Measurements from ENCODE around the gene C10orf71.

The C10orf71 gene

DNA sequence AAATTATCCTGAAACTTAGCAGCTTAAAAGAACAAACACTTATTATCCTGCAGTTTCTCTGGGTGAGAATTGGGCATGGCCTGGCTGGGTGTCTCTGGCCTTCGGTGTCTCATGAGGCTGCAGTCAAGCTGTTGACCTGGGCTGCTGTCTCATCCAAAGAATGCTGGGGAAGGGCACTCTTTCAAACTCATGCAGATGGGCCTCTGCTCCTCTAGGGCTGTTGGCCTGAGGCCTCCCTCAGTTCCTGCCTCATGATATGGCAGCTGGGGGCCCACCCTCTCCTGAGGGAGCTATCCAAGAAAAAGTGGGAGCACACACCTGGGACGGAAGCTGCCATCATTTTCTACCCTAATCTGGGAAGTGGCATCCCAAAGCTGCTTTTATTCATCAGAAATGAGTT is 53.4 kb downstream of the C10orf71 start:
- TF ChIP-seq, protein P1, sequence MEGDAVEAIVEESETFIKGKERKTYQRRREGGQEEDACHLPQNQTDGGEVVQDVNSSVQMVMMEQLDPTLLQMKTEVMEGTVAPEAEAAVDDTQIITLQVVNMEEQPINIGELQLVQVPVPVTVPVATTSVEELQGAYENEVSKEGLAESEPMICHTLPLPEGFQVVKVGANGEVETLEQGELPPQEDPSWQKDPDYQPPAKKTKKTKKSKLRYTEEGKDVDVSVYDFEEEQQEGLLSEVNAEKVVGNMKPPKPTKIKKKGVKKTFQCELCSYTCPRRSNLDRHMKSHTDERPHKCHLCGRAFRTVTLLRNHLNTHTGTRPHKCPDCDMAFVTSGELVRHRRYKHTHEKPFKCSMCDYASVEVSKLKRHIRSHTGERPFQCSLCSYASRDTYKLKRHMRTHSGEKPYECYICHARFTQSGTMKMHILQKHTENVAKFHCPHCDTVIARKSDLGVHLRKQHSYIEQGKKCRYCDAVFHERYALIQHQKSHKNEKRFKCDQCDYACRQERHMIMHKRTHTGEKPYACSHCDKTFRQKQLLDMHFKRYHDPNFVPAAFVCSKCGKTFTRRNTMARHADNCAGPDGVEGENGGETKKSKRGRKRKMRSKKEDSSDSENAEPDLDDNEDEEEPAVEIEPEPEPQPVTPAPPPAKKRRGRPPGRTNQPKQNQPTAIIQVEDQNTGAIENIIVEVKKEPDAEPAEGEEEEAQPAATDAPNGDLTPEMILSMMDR (conservative IDR thresholded peaks at IDR 0.05; ENCODE audit: low read length): no peak
- DNase-seq (ENCODE audit: low read depth): no peak
- no peak overlapping the region for H3K4me3 ChIP-seq (ENCODE audit: low read length)

DNA sequence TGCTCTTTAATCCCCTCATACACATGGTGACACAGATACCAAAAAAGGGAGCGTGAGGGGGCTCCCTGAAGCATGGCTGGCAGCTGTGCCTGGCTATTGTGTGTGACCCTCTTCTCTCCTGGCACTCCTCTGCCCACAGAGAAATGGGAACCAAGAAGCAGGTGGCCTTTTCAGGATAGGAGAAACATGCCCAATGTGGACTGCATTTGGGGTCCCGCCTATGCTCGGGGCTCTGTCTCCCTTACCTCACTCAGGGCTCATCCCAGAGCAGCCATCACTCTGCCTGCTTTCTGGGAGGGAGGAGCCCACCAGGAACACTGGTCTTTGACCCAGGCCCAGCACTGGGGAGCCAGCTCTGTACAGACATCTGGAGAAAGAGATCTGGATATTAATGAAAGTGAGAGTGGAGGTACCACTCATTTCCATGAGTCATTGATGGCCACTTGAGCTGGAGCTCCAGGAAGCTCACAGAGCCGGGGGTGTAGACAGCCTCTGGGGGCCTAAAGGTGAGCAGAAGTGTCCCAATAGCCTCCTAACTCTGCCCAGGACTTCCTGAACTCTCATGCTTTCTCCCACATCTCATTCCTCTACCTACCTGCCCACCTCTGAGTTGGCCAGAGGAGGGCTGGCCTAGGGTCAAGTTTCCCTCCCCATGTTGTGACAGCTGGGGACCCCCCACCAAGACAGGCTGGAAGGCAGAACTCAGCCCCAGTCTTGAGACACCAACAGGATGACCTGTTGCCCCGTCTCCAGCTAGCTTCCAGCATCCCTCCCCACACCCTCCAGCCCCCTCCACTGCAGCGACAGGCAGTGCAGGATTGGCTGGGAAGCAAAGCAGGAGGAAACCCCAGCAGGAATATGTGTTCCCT is 54.3 kb downstream of the C10orf71 start:
- TF ChIP-seq, protein P1 (conservative IDR thresholded peaks at IDR 0.05; ENCODE audit: low read length): no peak
- no peak for DNase-seq (ENCODE audit: low read depth)
- H3K4me3 ChIP-seq (ENCODE audit: low read length): no peak overlapping the region

- H3K4me3 ChIP-seq (ENCODE audit: low read length): no peak overlapping the region
- TF ChIP-seq, protein P1 (conservative IDR thresholded peaks at IDR 0.05; ENCODE audit: low read length): no peak
- DNase-seq (ENCODE audit: low read depth): no peak
Measured at GRCh38 chr10:49353895-49354566, 55.1 kb downstream of the C10orf71 start.

DNA sequence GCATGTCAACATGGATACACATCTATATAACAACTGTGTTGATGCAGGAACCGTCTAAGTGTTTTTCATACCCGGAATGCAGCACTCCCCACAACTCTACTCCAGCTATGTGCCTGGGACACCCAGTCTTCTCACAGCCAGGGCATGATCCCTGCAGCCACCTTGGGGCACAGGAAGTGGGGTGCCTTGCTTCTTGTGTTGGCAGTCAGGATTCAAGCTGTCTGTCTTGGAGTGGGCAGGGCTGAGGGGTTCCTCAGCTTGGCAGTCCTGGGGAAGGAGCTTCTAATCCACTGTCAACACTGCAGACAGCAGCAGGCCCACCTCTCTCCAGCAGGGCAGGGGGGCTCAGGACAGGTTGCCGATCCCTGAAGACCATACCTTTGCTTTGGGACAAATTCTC is 55.6 kb downstream of the C10orf71 start:
- no peak overlapping the region for H3K4me3 ChIP-seq (ENCODE audit: low read length)
- TF ChIP-seq, protein P1 (conservative IDR thresholded peaks at IDR 0.05; ENCODE audit: low read length): no peak
- no peak for DNase-seq (ENCODE audit: low read depth)

DNA sequence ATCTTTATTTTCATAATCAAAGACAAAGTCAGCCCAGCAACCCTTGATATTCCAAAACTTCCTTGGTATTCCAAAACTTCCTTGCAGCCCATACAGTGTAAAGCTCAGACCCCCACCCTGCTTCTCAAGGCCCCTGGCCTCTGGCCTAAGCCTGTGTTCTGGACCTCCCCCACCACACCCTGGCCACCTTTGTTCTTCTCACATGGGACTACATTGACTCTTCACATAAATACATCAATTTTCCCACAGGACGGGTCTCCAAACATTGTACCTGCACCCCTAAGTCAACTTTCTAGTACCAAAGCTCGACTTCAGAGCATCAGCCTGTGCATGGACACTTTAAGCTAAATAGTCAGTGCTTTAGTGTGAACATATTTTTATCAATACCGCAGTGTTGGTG is 56.3 kb downstream of the C10orf71 start:
- DNase-seq (ENCODE audit: low read depth): no peak
- TF ChIP-seq, protein P1 (conservative IDR thresholded peaks at IDR 0.05; ENCODE audit: low read length): no peak
- no peak overlapping the region for H3K4me3 ChIP-seq (ENCODE audit: low read length)

DNA sequence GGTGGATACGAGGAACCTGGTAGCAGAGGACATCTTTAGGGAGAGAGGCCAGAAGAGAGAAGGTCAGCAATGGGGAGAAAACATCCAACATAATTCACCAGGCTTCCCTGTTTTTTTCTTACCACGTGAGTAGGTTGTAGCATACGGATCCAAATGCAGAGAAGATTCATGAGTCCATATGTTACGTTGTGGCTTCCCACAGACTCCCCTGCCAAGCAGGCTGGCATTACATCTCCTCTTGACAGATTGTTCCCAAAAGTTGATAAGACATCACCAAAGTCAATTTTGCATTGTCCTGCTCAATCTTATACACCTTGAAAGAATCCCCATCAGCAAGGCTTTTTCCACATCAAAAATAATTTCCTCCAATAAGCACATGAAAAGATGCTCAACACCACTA is 57.2 kb downstream of the C10orf71 start:
- DNase-seq (ENCODE audit: low read depth): no peak
- TF ChIP-seq, protein P1 (conservative IDR thresholded peaks at IDR 0.05; ENCODE audit: low read length): no peak

GRCh38 chr10:49356944-49357343 is 58.0 kb downstream of the C10orf71 start:
- DNase-seq (ENCODE audit: low read depth): no peak
- TF ChIP-seq, protein P1 (conservative IDR thresholded peaks at IDR 0.05; ENCODE audit: low read length): no peak
- H3K4me3 ChIP-seq (ENCODE audit: low read length): no peak overlapping the region

More for the DNA sequence above, 57.2 kb downstream of the C10orf71 start:
- H3K4me3 ChIP-seq (ENCODE audit: low read length): no peak overlapping the region

Data from AG10803 (cell line).